ENCODE results near the gene MRPL2.

DNA sequence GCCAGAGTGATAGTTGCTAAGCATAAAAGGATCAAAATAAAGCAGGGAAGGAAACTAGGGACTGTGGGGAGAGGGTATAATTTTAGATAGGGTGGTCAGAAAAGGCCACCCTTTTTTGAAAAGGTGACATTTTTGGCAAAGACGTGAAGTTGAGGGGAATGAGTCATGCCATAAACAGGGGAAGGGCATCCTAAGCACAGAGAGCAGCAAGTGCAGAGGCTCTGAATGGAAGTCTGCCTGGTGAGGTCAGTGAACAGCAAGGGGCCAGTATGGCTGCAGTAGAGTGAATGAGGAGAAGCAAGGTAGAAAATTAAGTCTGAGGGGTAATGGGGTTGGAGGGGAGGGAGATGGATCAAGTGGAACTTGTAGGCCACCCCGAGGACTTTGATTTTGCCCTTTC is 2.6 kb upstream of the MRPL2 start:
- TF ChIP-seq, protein P1, sequence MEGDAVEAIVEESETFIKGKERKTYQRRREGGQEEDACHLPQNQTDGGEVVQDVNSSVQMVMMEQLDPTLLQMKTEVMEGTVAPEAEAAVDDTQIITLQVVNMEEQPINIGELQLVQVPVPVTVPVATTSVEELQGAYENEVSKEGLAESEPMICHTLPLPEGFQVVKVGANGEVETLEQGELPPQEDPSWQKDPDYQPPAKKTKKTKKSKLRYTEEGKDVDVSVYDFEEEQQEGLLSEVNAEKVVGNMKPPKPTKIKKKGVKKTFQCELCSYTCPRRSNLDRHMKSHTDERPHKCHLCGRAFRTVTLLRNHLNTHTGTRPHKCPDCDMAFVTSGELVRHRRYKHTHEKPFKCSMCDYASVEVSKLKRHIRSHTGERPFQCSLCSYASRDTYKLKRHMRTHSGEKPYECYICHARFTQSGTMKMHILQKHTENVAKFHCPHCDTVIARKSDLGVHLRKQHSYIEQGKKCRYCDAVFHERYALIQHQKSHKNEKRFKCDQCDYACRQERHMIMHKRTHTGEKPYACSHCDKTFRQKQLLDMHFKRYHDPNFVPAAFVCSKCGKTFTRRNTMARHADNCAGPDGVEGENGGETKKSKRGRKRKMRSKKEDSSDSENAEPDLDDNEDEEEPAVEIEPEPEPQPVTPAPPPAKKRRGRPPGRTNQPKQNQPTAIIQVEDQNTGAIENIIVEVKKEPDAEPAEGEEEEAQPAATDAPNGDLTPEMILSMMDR (IDR thresholded peaks at IDR 0.05; ENCODE audit: poor library complexity, severe bottlenecking) = no peak
- TF ChIP-seq POLR2AphosphoS5 (IDR thresholded peaks at IDR 0.05) (no peak), SMC3 (conservative IDR thresholded peaks at IDR 0.05; ENCODE audit: poor library complexity) (no peak), EP300 (conservative IDR thresholded peaks at IDR 0.05; ENCODE audit: poor library complexity, severe bottlenecking) (no peak), TAF1 (IDR thresholded peaks at IDR 0.05; ENCODE audit: low read depth) (no peak)
